Smooth muscle cell of the coronary artery (primary cell): ENCODE results near the gene NDUFAF7. TPM values are rescaled to one million over a fixed set of nuclear protein-coding genes. Genes with fewer than 3 reads are reported as not detected.

Experiments used
- total RNA-seq: library from RNA; depleted of rRNA; stranded (reverse); fragments of >200 nt; gene quantifications from 2 replicates; pipeline ENCODE4 v1.2.3, GENCODE V29; 2014; ENCODE audit warnings: low replicate concordance

The NDUFAF7 gene, protein sequence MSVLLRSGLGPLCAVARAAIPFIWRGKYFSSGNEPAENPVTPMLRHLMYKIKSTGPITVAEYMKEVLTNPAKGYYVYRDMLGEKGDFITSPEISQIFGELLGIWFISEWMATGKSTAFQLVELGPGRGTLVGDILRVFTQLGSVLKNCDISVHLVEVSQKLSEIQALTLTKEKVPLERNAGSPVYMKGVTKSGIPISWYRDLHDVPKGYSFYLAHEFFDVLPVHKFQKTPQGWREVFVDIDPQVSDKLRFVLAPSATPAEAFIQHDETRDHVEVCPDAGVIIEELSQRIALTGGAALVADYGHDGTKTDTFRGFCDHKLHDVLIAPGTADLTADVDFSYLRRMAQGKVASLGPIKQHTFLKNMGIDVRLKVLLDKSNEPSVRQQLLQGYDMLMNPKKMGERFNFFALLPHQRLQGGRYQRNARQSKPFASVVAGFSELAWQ
- 11.2 and 12.3 TPM in 2 replicates for total RNA-seq

GRCh38 chr2:37231241-37232130 is at the start of gene NDUFAF7, which contains the start of gene CEBPZ:
TSS of gene NDUFAF7 (plus strand) at chr2:37231658. CDS start at chr2:37231706, 48 bp downstream.
TSS of gene CEBPZ (minus strand) at chr2:37231596. CDS start at chr2:37231567, 29 bp downstream.

GRCh38 chr2:37188570-37188969 is 42.9 kb upstream of the NDUFAF7 start, which contains the start of gene SULT6B1:
TSS of gene SULT6B1 (minus strand) at chr2:37188670. CDS start at chr2:37188640, 30 bp downstream.

GRCh38 chr2:37196320-37197195 is 34.9 kb upstream of the NDUFAF7 start, which contains the start of gene CEBPZOS:
TSS of gene CEBPZOS (plus strand) at chr2:37196496. CDS start at chr2:37199705, 3,209 bp downstream.

Other genes with a start within 250 kb of the NDUFAF7 start
- gene HEATR5B, start 147.3 kb upstream of the NDUFAF7 start, total RNA-seq = 12.8 and 15.0 TPM in 2 replicates
- gene GPATCH11, start 147.1 kb upstream of the NDUFAF7 start, total RNA-seq = 5.0 and 5.3 TPM in 2 replicates
- 12.4 and 17.9 TPM in 2 replicates for gene EIF2AK2, start 74.7 kb upstream of the NDUFAF7 start, total RNA-seq
- gene SULT6B1, start 43.0 kb upstream of the NDUFAF7 start, total RNA-seq = not detected in 2 replicates
- 3.5 and 8.7 TPM in 2 replicates for gene CEBPZOS, start 35.2 kb upstream of the NDUFAF7 start, total RNA-seq
- gene CEBPZ, start 62 bp upstream of the NDUFAF7 start, total RNA-seq = 32.5 and 52.0 TPM in 2 replicates
- gene PRKD3, start 93.2 kb downstream of the NDUFAF7 start, total RNA-seq = 32.6 and 43.0 TPM in 2 replicates
- 2.2 and 13.6 TPM in 2 replicates for gene QPCT, start 113.0 kb downstream of the NDUFAF7 start, total RNA-seq